HG03097 (cell line): ENCODE results near the gene ABL1.
"Not testable (repeated sequence)": the region's sequence is repeated elsewhere in the genome, so short reads cannot be mapped to it uniquely, and the experiment has no call there.

Source experiments
- ATAC-seq: cut with Tn5 transposase; IDR thresholded peaks from one replicate; pipeline ENCODE4 v1.9.1; 2021; ENCODE audit not compliant: unreplicated experiment, low FRiP score

The ABL1 gene

DNA sequence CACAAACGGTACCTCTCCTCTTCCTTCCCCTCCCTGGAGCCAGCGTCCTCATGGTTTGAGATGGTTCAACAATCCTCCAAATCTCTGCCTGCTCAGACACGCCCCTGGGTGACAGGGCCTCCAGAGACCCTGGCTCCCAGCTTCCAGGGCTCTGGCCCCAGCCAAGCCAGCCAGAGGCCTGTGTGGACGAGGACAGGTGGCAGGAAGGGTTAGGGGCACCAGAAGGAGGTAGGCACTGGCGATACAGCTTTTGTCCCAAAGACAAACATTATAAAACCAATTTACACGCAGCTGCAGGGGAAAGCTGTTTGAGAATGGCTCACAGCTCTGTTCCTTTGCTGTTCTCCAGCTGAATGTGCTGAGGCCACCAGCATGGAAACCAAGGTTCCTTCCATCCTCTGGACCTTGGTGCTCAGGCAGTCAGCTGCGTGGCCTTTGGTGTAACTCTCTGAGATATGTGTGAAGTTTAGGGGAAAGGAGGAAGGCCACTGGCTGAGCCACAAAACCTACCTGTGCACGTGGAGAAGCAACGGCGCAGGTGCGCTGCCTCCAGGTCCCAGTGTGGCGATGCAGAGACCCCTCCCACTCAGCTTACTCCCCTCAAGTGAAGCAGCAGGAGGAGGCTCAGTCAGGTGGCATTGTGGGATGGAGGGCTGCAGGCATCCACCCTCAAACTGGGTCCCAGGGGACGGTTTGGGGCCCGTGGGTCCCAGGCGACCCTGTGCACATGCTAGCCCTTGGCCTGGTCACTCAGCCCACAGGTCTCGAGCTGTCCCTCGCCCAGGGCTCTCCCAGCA lies 65.8 kb downstream of the ABL1 start:
- ATAC-seq, result no peak

- ATAC-seq, result no peak
These were observed 66.6 kb downstream of the ABL1 start for GRCh38 chr9:130901498-130902203.

DNA sequence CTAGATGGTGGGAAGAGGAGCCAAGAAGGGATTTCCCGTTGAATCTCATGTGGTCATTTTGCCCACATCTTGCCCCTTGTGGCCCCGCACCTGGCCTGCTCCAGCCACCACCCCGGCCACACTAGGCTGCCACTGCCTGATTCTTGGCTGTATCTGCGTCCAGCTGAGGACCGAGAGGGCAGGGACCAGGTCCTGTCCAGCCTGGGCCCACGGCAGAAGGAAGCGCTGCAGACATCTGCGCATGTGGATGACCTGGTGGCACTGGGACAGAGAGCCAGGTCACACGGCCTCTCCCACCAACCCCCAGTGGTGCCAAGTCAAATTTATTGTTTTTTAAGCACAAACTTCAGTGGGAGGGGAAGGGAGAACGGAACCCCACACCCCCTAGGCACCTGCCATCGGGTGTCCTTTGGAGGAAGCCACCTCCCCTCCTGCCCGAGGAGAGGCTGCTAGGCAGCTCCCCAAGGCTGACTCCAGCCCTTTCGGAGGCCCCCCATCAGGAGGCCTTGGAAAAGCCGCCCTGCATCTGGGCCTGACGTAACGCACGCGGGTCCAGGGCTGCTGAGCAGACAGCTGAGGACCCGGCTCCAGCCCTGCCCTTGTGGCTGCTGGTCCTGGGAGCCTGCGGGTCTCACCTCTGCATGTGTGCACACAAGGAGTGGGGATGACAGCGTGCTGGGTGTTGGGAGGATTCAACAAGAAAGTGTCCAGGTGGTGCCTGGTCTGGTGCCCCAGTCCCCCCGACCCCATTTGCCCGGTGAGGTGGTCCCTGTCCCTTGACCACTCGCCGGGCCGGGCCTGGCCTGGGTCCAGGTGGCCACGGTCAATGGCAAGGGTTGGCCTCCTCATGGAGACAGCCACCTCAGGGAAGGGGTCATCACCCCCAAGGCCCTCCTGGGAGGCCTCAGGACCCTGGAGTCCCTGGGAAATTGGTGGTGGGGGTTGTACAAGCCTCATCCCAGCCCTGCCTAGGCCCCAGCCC lies 67.4 kb downstream of the ABL1 start:
- no peak for ATAC-seq

DNA sequence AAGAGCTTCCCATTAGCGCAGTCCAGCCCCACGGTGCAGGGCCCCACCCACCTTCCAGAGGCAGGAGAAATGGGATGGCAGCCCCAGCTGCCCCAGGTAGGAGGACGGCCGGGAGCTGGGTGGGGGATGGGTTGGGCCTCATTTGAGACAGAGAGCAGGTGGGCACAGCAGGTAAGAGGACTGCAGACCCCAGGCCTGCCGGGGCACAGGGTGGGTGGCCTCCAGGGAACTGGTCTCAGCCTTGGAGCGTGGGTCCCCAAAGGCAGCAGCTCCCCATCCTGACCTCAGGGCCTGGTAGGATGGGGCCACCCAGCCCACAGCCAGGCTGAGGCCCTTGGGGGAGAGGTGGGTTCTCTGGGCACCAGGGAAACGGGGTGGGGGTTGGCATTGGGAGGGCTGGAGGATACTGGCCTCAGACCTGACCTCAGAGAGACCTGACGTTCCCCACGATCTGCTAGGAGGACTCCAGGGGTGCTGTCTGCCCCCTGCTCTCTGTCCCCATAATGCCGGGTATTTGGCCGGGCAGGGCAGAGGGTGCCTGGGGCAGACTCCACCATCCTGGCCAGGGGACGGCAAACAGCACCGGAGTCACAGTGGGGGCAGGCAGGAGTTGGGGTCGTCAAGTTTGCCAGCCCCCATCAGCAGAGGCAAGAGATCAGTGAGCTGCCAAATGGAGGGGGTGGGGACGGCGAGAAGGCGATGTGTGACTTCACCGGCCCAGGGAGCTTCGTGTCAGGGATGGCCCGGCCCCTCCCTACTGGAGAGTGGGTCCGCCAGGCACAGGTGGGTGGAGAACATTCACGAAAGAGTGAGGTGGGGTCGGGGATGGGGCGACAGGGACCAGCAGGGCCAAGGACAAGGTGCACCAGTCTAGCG lies 68.4 kb downstream of the ABL1 start:
- no peak for ATAC-seq

DNA sequence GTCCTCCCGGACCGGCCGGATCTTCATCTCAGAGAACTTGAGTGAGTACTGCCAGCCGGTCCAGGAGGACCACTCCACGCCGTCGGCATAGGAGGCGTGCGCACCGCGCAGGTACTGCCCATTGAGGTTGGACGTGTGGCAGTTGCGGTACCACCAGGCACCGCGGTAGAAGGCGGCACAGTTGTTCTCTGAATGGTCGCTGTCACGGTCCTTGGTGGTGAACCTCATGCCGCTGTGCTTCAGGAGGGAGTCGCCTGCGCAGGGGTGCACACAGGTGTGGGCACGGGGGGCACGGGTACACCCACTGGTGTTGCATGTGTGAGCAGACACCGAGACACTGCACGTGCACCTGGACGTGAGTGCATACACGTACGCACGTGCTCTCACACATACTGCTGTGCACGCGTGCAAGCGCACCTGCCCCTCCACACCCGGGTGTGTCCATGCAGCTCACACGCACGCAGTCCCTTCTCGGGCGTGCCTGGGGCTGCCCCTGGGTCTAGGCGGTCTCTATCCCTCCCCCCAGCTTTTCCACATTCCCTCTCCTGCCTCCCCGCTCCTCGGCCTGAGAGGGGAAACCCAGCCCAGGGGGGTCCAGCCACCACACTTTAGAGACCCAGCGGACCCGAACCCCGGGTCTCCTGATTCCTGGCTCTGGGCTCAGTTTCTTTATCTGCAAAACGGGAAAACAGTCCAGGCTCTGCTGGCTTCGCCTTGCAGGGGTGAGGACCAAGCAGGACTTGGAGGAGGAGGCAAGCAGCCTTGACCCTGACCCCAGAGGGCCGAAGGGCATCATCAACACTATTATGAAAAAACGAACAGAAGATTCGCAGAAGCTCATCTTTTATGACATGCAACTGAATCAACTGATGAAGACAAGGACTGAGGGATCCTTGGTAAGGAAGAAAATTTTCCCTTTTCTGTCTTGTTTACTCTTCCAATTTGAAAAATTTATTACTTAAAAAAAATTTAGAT lies 69.3 kb downstream of the ABL1 start:
- ATAC-seq, result no peak

GRCh38 chr9:130905125-130905901 lies 70.3 kb downstream of the ABL1 start:
- ATAC-seq, result no peak

DNA sequence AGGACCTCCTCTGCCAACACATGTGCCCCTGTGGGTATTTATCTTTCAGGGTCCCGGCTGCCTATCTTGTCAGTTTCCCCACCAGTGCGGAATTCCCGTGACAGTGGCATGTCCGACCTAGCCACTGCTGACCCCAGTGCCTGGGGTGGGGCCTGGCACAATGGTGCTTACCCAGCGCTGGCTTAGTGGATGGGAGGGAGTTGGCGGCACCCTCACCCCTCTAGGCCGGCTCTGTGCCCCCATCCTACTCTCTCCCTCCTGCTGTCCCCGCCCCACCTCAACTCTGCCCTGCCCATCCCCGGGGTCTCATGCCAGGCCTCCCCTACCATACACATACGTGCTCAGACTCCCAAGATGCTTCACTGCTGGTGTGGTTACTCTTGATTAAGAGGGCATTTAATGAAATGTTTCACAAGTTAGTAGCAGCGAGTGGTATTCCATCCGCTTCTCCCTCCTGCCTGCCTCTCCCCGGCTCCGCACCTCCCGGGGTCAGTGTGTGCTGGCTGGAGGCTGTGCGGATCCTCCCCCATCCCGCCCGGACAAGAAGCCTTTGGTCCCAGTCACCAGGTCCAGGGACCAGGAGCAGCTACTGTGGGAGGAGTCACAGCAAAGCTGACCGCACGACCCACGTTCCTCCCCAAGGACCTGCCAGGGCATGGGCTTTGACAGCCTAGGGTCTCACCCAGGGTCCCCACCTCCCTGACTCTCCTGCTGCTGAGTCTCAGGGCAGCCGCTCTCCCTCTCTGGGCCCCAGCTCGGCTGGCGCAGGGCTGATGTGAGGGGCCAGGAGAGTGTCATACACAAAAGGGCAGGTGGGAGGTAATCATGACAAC lies 71.1 kb downstream of the ABL1 start:
- no peak for ATAC-seq

- ATAC-seq, result no peak
These were observed 71.8 kb downstream of the ABL1 start for GRCh38 chr9:130906735-130907416.

GRCh38 chr9:130908146-130908877 lies 73.3 kb downstream of the ABL1 start:
- no peak for ATAC-seq

- no peak for ATAC-seq
These were observed 73.9 kb downstream of the ABL1 start for GRCh38 chr9:130908878-130909355.

DNA sequence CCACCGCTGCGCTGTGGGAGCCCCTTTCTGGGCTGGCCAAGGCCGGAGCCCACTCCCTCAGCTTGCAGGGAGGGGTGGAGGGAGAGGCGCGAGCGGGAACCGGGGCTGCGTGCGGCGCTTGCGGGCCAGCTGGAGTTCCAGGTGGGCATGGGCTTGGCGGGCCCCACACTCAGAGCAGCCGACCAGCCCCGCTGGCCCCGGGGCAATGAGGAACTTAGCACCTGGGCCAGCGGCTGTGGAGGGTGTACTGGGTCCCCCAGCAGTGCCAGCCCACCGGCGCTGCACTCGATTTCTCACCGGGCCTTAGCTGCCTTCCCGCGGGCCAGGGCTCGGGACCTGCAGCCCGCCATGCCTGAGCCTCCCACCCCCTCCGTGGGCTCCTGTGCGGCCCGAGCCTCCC lies 75.0 kb downstream of the ABL1 start:
- ATAC-seq, result not testable (repeated sequence)

DNA sequence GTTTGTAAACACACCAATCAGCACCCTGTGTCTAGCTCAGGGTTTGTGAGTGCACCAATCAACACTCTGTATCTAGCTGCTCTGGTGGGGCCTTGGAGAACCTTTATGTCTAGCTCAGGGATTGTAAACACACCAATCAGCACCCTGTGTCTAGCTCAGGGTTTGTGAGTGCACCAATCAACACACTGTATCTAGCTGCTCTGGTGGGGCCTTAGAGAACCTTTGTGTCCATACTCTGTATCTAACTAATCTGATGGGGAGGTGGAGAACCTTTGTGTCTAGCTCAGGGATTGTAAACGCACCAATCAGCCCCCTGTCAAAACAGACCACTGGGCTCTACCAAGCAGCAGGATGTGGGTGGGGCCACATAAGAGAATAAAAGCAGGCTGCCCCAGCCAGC lies 75.6 kb downstream of the ABL1 start:
- ATAC-seq, result not testable (repeated sequence)

GRCh38 chr9:130911254-130912049 lies 76.4 kb downstream of the ABL1 start:
- no peak for ATAC-seq

DNA sequence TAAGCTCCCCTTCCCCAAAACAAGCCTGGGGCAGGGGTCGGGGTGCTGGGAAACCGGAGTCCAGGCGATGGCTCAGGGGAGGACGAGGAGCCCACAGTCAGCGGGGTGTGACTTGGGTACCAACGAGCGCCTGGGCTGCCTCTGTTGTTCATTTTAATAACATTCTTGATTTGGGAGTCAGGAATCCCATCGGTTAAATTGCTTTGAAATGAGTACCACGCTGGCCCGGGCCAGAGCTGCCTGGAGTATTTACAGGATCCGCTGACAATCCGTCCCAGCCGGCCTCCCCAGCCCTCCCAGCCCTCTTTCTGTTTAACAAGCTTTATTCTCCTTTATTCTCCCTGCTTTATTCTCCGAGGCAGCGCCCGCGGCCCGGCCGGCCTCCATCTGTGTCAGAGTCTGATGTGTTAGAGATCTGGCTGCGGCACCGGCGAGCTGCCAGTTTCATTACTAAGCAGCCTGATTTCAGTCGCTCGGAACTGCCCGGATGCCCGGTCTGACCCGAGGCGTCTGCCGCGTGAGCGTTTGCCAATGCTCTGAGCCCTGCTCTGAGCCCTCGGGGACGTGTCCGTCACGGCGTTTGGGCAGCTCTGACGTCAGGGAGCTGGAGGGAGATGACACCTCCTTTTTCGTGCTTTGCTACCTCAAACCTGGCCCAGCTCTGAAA lies 78.0 kb downstream of the ABL1 start:
- ATAC-seq, result no peak
